Ishikawa (cell line): Measurements from ENCODE around the gene CDC42EP1.

Experiments
- CEBPB ChIP-seq: IDR thresholded peaks from 2 replicates; pipeline ENCODE4 v1.6.1; 2012
- CREB1 ChIP-seq: IDR thresholded peaks from 2 replicates; pipeline ENCODE4 v1.6.1; 2012; ENCODE audit warnings: low read depth
- EGR1 ChIP-seq: IDR thresholded peaks from 2 replicates; pipeline ENCODE4 v1.6.1; 2012
- EP300 ChIP-seq: IDR thresholded peaks from 2 replicates; pipeline ENCODE4 v1.6.1; 2012; ENCODE audit warnings: borderline replicate concordance
- FOXM1 ChIP-seq: IDR thresholded peaks from 2 replicates; pipeline ENCODE4 v1.6.1; 2012; ENCODE audit warnings: low read depth, borderline replicate concordance
- NFIC ChIP-seq: IDR thresholded peaks from 2 replicates; pipeline ENCODE4 v1.6.1; 2012
- RAD21 ChIP-seq: IDR thresholded peaks from 2 replicates; pipeline ENCODE4 v1.6.1; 2012; ENCODE audit warnings: low read depth
- TAF1 ChIP-seq: IDR thresholded peaks from 2 replicates; pipeline ENCODE4 v1.6.1; 2012; ENCODE audit warnings: low read depth, mild to moderate bottlenecking
- TCF12 ChIP-seq: IDR thresholded peaks from 2 replicates; pipeline ENCODE4 v1.6.1; 2012; ENCODE audit warnings: low read depth
- TEAD4 ChIP-seq: IDR thresholded peaks from 2 replicates; pipeline ENCODE4 v1.6.1; 2012
- YY1 ChIP-seq: IDR thresholded peaks from 2 replicates; pipeline ENCODE4 v1.6.1; 2012; ENCODE audit warnings: low read depth
- ZBTB7A ChIP-seq: IDR thresholded peaks from 2 replicates; pipeline ENCODE4 v1.6.1; 2012; ENCODE audit warnings: low read depth
- TF ChIP-seq, protein P1 (sequence below): IDR thresholded peaks from 2 replicates; pipeline ENCODE4 v1.6.1; 2012
- TF ChIP-seq, protein P2 (sequence below): IDR thresholded peaks from 2 replicates; pipeline ENCODE4 v1.6.1; 2012
- TF ChIP-seq, protein P3 (sequence below): IDR thresholded peaks from 2 replicates; pipeline ENCODE4 v1.6.1; 2012; ENCODE audit warnings: low read depth, mild to moderate bottlenecking

Gene CDC42EP1

DNA sequence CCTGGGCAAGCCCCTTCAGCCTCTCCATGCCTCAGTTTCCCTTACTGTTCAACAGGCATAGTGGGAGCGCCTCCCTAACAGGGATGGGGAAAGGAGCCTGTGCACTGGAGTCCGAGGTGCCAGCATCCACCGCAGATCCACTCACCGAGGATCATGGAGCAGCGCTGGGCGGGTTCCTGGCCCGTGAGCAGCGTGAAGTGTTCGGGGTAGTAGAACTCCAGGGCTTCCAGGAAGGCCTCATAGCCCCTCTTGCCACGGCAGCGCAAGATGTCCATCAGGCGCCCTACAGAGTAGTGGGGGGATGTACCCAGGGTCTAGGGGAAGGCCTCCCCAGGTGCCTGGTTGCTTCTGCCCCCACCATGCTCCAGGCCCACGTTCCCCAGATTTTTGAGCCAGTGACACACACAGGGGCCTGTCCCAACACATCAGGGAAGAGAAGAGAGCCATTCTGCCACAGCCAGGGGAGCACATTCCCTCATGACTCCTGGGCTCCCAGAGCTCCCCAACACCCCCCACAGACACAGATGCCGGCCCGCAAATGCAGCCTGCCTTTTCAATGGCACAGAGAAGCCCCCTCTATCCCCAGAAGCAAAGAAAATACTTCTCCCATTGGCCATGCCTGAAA lies 42.3 kb upstream of the CDC42EP1 start:
- TF ChIP-seq, protein P1, sequence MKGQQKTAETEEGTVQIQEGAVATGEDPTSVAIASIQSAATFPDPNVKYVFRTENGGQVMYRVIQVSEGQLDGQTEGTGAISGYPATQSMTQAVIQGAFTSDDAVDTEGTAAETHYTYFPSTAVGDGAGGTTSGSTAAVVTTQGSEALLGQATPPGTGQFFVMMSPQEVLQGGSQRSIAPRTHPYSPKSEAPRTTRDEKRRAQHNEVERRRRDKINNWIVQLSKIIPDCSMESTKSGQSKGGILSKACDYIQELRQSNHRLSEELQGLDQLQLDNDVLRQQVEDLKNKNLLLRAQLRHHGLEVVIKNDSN, result no peak
- TF ChIP-seq FOXM1 (no peak), ZBTB7A (no peak), CEBPB (no peak), EP300 (no peak), TAF1 (no peak), TCF12 (no peak), RAD21 (no peak), EGR1 (no peak), YY1 (no peak)
- TF ChIP-seq, protein P2, sequence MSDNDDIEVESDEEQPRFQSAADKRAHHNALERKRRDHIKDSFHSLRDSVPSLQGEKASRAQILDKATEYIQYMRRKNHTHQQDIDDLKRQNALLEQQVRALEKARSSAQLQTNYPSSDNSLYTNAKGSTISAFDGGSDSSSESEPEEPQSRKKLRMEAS, result no peak

DNA sequence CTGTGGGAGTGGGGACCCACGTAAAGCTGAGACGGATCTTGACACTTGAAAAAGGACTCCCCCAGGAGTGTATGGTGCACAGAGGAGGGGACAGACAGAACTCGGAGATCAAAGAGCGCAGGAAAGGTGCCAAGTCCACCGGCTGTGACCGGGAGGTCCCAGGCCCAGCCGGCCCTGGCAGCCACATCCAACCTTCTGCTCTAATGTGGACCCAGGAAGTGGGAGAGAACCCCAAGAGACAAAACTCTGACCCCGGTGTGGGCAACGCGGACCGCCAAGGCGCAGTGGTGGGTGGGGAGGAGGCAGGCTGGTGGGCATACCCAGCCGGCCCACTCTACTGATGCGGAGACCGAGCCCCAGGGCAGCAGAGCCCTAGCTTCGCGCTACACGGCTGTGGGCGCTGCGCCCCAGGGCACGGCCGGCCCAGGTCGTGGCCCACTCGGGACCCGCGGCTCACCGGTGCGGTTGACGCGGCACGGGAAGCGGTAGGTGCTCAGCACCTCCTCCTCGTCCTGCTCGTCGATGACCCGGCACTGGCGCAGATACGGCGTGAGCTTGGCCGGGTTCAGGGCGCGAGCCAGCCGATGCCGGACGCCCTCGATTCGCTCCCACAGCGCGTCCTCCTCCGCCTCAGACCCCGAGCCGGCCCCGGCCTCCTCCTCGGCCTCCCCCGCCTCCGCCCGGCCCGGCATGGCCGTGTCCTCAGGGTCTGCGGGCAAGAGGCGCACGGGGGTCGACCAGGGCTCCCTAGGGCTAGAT lies 41.6 kb upstream of the CDC42EP1 start:
- TF ChIP-seq CEBPB (no peak), FOXM1 (no peak), TEAD4 (no peak), RAD21 (no peak), EP300 (no peak), TAF1 (no peak), NFIC (no peak), TCF12 (no peak), YY1 (no peak), CREB1 (no peak), ZBTB7A (peak; percentile 95), EGR1 (no peak)
- TF ChIP-seq, protein P3, sequence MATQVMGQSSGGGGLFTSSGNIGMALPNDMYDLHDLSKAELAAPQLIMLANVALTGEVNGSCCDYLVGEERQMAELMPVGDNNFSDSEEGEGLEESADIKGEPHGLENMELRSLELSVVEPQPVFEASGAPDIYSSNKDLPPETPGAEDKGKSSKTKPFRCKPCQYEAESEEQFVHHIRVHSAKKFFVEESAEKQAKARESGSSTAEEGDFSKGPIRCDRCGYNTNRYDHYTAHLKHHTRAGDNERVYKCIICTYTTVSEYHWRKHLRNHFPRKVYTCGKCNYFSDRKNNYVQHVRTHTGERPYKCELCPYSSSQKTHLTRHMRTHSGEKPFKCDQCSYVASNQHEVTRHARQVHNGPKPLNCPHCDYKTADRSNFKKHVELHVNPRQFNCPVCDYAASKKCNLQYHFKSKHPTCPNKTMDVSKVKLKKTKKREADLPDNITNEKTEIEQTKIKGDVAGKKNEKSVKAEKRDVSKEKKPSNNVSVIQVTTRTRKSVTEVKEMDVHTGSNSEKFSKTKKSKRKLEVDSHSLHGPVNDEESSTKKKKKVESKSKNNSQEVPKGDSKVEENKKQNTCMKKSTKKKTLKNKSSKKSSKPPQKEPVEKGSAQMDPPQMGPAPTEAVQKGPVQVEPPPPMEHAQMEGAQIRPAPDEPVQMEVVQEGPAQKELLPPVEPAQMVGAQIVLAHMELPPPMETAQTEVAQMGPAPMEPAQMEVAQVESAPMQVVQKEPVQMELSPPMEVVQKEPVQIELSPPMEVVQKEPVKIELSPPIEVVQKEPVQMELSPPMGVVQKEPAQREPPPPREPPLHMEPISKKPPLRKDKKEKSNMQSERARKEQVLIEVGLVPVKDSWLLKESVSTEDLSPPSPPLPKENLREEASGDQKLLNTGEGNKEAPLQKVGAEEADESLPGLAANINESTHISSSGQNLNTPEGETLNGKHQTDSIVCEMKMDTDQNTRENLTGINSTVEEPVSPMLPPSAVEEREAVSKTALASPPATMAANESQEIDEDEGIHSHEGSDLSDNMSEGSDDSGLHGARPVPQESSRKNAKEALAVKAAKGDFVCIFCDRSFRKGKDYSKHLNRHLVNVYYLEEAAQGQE, result no peak
- TF ChIP-seq, protein P1, result no peak
- TF ChIP-seq, protein P2, result peak; percentile 46

DNA sequence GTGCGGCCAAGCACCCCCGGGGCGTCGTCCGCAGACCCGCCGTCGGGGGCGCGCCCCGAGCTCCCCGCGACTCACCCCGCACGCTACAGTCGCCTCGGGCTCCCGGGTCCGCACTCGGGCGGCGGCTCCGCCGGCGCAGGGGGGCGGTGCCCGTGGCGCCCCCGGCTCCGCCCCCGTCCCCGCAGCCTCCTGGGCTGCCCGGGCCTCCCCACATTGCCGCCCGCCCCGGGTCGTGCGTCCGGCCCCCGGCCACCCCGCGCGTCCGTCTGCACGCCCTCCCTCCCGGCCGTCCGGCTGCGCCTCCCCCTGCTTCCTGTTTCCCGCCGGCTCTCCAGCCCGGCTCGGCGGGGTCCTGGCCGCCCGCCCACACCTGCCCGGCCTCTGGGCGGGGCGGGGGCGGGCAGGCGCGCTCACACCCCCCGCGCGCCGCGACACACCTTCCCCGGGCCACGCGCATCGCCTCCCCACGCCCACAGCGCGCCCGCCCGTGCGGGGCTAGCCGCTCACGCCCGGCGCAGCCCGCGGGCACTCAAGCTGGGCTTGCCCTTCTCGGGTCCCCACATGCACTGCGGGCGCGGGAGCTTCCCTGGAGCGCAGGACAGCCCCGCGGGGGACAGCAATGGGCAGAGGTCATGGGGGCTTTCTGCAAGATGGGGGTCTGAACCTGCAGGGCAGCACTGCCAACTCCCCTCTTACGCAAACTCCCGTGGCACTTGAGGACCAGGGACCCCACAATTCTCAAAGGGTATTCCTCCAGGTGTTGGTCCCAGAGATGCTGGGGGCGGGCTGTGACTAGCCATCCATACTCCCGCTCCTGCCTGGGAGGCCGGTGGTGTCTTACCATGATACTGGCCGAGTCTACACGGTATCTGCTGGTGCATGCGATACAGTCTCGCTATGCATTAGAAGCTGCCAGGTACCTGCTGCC lies 40.7 kb upstream of the CDC42EP1 start, which contains the start of gene CARD10:
Gene CARD10 (minus strand): TSS at position 148 of the 928 bp plus-strand sequence. CDS start 215 bp downstream, outside the sequence.
- TF ChIP-seq RAD21 (no peak; the same call in 1 of the 2 replicates), TEAD4 (peak; percentile 64), EP300 (peak; percentile 69), CEBPB (no peak), TCF12 (peak; percentile 65; the same call in 1 of the 2 replicates), FOXM1 (no peak), TAF1 (no peak; the same call in 1 of the 2 replicates), EGR1 (peak; percentile 59; the same call in 1 of the 2 replicates), NFIC (peak; percentile 90), YY1 (no peak), ZBTB7A (0 out of 2 replicates have a peak, but pooled peaks have one; percentile 1), CREB1 (no peak)
- TF ChIP-seq, protein P3, result no peak
- TF ChIP-seq, protein P1, result no peak
- TF ChIP-seq, protein P2, result peak; percentile 38

DNA sequence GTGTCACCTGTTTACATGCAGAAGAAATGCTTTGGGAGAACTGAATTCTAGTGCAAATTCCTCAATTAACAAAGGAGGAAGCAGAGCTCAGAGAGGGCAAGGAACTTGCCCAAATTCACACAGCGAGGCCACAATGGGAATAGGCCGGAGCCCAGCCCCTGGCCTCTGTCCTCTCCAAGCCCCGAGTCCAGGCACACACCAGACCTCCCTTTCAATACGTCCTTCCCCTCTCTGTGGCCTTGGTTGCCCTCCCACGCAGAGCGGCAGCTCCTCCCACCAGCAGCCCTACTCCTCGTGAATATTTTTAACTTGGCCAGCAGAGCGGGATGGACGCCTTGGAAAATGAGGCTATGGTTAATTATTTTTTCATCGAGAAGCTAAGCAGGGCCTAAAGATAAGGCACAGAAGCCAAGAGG lies 39.5 kb upstream of the CDC42EP1 start:
- TF ChIP-seq TCF12, result no peak
- no peak for TF ChIP-seq EP300
- TF ChIP-seq RAD21, result no peak
- TF ChIP-seq, protein P3, result no peak
- TF ChIP-seq TEAD4, result no peak
- TF ChIP-seq ZBTB7A, result no peak
- TF ChIP-seq CEBPB, result no peak
- TF ChIP-seq EGR1, result no peak
- TF ChIP-seq, protein P2, result no peak
